ENCODE data around the gene CCHCR1.

CCHCR1 gene

GRCh38 chr6:31144296-31144969 lies 13.2 kb downstream of the CCHCR1 start:
- no peak for DNase-seq
- intact Hi-C loops (cut with DNase I): no loop called here

DNA sequence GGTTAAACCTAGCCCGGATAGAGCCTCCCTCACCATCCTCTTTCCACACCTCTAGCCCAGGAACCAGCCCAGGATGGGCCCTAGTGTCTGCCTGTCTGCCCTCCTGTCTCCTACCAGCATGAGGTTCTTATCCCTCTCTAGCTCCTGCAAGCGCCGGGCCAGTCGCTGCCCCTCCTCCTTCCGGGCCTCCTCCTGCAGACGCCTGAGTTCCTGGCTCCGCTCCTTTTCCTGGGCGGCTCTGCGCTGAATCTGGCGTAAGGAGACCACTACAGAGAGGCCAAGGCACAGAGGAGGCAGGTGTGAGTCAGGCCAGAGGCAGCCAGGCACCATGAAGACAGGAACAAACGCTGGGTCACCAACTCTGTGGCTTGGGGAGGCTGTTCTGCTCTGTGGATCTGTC lies 14.5 kb downstream of the CCHCR1 start:
- no peak for DNase-seq
- intact Hi-C loops (cut with DNase I): no loop called here

DNA sequence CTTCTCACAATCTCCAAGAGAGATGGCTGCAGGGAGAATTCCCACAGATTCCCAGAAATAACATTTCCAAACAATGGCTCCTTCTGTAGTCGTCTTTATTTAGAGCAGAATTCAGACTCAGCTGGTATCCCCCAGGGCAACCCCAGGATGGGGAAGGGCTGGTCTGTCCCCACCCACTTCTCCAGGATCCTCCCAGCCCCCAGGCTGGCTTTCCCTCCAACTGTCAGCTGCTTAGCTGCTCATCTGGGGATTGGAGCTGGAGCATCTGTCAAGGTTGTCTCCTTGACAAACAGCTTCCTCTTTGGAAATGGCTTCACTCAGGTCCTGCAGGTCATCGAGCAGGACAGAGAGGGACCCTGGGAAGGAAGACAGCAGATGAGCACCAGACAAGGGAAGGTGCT lies 15.2 kb downstream of the CCHCR1 start:
- intact Hi-C loops (cut with DNase I): no loop called here
- DNase-seq: no peak

DNA sequence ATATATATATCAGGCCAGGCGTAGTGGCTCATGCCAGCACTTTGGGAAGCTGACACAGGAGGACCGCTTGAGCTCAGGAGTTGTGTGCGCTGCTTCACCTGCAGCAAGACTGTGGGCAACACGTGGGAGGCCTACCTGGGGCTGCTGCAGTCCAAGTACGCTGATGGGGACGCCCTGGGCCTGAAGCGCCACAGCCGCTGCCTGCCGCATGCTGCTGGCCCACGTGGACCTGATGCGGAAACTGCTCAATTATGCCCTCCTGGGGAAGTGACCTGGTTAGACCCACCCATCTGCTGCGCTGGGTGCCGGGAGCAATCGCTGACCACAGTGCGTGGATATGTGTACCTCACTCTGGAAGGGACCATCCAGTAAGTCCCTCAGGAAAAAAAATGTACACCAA lies 17.0 kb downstream of the CCHCR1 start:
- DNase-seq: no peak
- intact Hi-C loops (cut with DNase I): no loop called here

DNA sequence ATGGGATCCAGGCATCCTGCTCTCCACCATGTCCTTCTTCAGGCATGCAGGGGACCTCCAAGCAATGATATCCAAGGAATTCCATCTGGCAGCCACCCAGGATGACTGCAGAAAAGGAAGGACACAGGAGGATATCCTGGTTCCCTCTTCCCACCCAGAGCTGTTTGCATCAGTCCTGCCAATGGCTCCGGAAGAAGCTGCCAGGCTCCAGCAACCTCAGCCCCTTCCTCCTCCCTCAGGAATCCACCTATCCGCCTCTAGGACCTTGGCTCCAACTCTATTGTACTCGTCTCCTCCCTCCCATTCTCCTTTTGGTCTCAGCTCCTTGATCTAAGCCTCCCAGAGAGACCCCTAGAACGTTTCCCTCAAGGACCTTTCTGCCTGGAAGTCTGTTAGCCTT lies 18.0 kb downstream of the CCHCR1 start:
- DNase-seq: no peak
- intact Hi-C loops (cut with DNase I): loop anchor here (5.0 kb wide), 2 partner anchors 53 to 228 kb away; no protein-coding TSS in a partner anchor

GRCh38 chr6:31138982-31139381 lies 18.6 kb downstream of the CCHCR1 start, which contains the start of gene PSORS1C2:
Gene PSORS1C2, minus strand, starts transcription at chr6:31139066. Its CDS starts 40 bp downstream, at chr6:31139026.
- DNase-seq: no peak
- intact Hi-C loops (cut with DNase I): loop anchor here (5.0 kb wide), 2 partner anchors 53 to 228 kb away; no protein-coding TSS in a partner anchor

DNA sequence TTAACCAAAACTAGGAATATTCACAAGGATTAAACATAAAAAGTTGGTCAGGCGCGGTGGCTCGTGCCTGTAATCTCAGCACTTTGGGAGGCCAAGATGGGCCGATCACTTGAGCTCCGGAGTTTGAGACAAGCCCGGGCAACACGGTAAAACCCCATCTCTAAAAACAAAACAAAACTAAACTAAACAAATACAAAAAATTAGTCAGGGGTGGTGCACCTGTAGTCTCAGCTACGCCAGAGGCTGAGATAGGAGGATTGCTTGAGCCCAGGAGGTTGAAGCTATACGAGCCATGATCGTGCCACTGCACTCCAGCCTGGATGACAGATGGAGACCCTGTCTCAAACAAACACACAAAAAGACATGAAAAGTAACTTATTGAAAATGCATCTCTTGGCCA lies 21.9 kb downstream of the CCHCR1 start:
- intact Hi-C loops (cut with DNase I): loop anchor here (5.0 kb wide), 2 partner anchors 57 to 232 kb away; no protein-coding TSS in a partner anchor
- no peak for DNase-seq

- DNase-seq: no peak
- intact Hi-C loops (cut with DNase I): no loop called here
Measured at GRCh38 chr6:31132806-31133205, 24.8 kb downstream of the CCHCR1 start.

DNA sequence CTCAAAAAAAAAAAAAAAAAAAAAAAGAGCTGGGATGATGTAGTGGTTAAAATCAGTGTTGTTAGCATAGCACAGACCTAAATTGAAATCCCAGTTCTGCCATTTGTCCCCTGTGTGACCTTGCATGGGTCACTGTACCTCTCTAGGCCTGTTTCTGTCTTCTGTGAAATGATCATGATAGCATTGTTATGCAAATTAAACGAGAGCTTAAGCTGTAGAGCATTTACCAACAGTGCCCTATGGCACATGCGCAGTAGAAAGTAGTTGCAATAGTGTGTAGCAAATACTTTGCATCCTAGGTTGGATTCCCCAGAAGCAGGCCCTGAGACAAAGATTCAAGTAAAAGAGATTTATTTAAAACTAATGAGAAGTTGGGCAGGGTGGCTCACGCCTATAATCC lies 26.0 kb downstream of the CCHCR1 start:
- DNase-seq: no peak
- intact Hi-C loops (cut with DNase I): no loop called here

GRCh38 chr6:31130751-31131150 lies 26.9 kb downstream of the CCHCR1 start:
- no peak for DNase-seq
- intact Hi-C loops (cut with DNase I): no loop called here

DNA sequence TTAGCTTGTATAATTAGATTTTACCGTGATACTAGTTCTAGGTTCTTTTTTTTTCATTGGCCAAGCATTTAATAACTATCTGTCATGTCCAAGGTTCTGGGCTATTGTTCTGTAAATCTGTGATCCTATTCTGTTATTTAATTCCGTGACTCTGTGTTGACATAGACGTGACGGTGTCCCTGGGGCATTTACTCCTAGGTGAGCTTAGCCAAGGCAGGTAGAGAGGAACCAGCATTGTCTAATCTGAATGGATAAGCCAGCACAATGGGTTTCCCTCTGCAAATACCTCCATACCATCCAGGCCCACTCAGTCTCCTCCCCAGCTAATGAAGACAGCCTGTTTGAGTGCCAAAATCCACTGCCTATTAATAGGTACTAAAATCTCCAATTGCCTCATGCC lies 28.5 kb downstream of the CCHCR1 start:
- intact Hi-C loops (cut with DNase I): no loop called here

DNA sequence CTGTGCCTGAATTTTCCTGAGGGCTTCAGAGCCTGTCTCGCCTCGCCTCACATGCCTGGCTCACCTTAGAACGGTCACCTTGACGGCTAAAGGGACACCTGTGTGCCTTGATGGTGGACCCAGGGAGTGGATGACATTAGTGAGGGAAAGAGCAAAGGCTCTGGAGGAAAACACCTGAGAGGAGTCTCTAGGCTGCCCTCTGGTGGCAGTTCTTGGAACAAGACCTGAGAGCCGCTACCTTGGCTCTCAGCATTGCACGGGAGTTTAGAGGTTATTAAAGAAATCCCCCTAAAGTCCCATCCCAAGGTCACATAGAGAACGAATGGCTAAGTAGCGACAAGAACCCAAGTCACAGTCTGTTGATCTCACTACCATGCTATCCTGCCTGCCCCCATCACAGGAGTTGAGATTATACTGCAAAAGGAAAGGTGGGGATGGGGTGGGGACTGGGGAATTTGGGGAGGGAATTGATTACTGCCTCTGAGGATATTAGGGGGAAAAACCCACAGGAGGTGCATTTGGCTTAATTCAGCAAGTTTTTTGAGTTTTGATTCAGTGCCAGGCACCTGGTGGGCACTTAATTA lies 29.4 kb downstream of the CCHCR1 start:
- intact Hi-C loops (cut with DNase I): no loop called here
- peak in 41 of 42 donors; percentile 36 to 86 (median 68) for DNase-seq

More for the DNA sequence above, 28.5 kb downstream of the CCHCR1 start:
- DNase-seq: peak in 2 of 42 donors; percentile 21 to 39

DNA sequence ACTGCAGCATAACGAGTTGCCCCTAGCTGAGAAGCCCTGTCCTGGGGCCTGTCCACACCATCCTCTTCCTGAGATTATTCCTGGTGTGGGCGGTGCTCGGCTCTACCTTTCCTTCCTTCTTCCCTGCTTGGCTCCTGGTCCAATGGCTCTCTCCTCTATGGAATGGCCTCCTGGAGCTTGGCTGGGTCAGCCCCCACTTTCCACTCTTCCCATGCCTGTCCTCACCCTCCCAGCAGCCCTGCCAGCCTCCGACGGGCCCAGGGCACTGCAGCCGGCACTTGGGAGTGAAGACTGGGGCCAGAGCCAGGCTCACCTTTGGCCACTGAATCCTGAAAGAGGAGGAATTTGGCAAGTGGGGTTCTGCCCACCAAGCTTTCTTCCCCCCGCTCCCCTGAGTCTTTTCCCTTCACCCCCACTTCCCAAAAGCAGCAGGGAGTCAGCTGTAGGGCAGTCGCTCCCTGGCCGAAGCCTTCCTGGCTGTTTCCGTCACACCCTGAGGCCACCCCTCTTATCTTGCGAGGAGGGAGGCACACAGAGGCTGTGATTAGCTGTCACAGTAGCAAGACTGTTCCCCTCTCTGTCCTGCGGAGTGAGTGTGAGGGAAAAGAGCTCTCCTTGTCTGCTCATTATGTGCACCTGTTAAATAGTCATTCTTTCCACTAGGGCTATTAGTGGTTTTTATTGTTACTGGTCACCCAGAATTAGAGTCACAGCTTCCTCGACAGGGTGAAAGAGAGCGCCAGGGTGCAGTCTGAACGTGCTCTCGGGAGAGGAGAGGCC lies 31.0 kb downstream of the CCHCR1 start:
- DNase-seq: no peak
- intact Hi-C loops (cut with DNase I): no loop called here

GRCh38 chr6:31125586-31126363 lies 31.8 kb downstream of the CCHCR1 start:
- intact Hi-C loops (cut with DNase I): no loop called here
- no peak for DNase-seq

DNA sequence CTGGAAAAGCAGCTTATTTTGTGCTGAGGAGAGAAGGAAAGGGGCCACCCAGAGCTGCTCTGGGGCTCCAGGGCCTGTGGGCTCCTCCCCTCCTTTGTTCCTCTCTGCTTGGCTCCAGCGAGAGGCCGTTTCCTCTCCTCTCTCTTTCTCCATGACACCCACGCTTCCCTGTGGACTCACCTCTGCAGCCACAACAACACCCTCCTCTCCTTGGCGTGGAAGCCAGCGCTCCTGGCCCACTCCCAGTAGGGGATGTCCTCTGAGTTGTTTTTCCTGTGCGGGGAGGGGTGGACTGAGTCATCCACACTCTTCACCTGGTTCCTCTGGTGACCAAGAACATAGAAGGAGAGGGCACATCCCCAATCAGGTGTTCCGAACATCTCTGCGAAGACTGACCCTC lies 32.4 kb downstream of the CCHCR1 start:
- intact Hi-C loops (cut with DNase I): no loop called here
- no peak for DNase-seq

DNA sequence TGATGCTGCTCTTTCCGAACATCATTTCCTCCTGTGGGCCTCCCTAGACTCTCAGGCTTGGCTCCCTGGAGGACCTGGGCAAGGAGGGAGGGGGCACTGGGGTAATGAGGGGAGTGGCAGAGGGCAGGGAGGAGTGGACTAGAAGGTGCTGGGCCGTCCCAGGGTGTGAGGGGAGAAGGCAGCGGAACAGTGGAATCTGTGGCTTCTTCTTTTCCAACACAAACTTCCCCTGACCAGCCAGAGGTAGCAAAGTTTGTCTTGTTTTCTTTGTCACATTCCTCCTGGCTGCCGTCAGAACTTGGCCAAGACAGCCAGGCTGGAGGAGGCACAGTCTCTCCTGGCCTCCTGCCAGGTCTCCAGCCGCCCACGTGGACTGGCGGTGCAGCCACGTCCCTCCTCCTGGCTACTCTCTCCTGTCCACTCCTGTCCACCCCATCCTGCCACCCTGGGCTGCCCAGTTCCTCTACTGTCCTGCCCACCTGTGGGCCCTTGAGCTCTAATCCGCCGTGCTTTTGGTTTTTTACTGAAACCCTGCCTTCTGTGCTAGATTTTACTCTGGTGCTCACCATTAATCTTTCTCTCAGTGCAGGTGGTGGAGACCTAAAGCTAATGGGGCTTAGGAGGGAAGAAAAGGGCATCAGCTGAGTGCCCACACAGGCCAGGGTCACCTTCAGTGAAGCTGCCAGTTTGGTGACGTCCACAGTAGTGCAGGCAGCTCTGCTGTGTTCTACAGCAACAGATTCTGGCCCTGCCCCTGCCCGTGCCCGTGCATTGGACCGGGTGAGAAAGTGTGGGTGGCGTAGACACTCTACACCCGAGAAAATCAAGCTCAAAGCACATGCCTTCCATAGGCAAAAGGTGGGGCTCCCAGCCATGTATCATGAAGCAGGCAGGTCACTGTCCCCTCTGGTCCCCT lies 34.6 kb downstream of the CCHCR1 start:
- intact Hi-C loops (cut with DNase I): no loop called here
- peak in 33 of 42 donors; percentile 18 to 75 (median 42) for DNase-seq

GRCh38 chr6:31121131-31121790 lies 36.3 kb downstream of the CCHCR1 start:
- no peak for DNase-seq
- intact Hi-C loops (cut with DNase I): no loop called here

Data from head of caudate nucleus (tissue), 42 donors.